GM19328 (cell line): ENCODE data around the gene SLC18B1.
"Not testable (repeated sequence)": the region's sequence is repeated elsewhere in the genome, so short reads cannot be mapped to it uniquely, and the experiment has no call there.

Experiments
- ATAC-seq: cut with Tn5 transposase; IDR thresholded peaks from one replicate; pipeline ENCODE4 v1.9.1; 2021; ENCODE audit warnings: mild to moderate bottlenecking, moderate library complexity; ENCODE audit not compliant: unreplicated experiment

SLC18B1 gene

GRCh38 chr6:132800656-132801055, 2.2 kb upstream of the SLC18B1 start:
- no peak for ATAC-seq

GRCh38 chr6:132798869-132799538, 567 bp upstream of the SLC18B1 start:
- ATAC-seq, result peak; percentile 65

- no peak for ATAC-seq
Observed at GRCh38 chr6:132795461-132795860, 3.0 kb downstream of the SLC18B1 start.

- no peak for ATAC-seq
Observed at GRCh38 chr6:132792510-132792909, 5.9 kb downstream of the SLC18B1 start.

- ATAC-seq, result no peak
Observed at GRCh38 chr6:132790450-132790849, 8.0 kb downstream of the SLC18B1 start.

GRCh38 chr6:132789396-132789776, 9.1 kb downstream of the SLC18B1 start:
- ATAC-seq, result no peak

- no peak for ATAC-seq
Observed at GRCh38 chr6:132788658-132789395, 9.6 kb downstream of the SLC18B1 start.

- no peak for ATAC-seq
Observed at GRCh38 chr6:132785936-132786335, 12.5 kb downstream of the SLC18B1 start.

- ATAC-seq, result no peak
Observed at GRCh38 chr6:132780770-132781371, 17.6 kb downstream of the SLC18B1 start.

GRCh38 chr6:132777881-132778280, 20.6 kb downstream of the SLC18B1 start:
- not testable (repeated sequence) for ATAC-seq

- peak; percentile 83 for ATAC-seq
Observed at GRCh38 chr6:132768051-132768517, 30.4 kb downstream of the SLC18B1 start.

GRCh38 chr6:132765560-132765959, 32.9 kb downstream of the SLC18B1 start:
- ATAC-seq, result no peak

- no peak for ATAC-seq
Observed at GRCh38 chr6:132764370-132764769, 34.1 kb downstream of the SLC18B1 start.

- peak; percentile 91 for ATAC-seq
Observed at GRCh38 chr6:132763269-132763668, 35.2 kb downstream of the SLC18B1 start.

- no peak for ATAC-seq
Observed at GRCh38 chr6:132760256-132760655, 38.2 kb downstream of the SLC18B1 start.

- no peak for ATAC-seq
Observed at GRCh38 chr6:132758689-132759088, 39.7 kb downstream of the SLC18B1 start.

GRCh38 chr6:132752255-132752654, 46.2 kb downstream of the SLC18B1 start:
- no peak for ATAC-seq

GRCh38 chr6:132751828-132752227, 46.6 kb downstream of the SLC18B1 start:
- no peak for ATAC-seq

- no peak for ATAC-seq
Observed at GRCh38 chr6:132751306-132751705, 47.1 kb downstream of the SLC18B1 start.

GRCh38 chr6:132750455-132751248, 47.8 kb downstream of the SLC18B1 start:
- peak; percentile 74 for ATAC-seq

- no peak for ATAC-seq
Observed at GRCh38 chr6:132749111-132749510, 49.3 kb downstream of the SLC18B1 start.
